GM11168 (cell line): ENCODE measurements around the gene MOBP.
"Not testable (repeated sequence)": the region's sequence is repeated elsewhere in the genome, so short reads cannot be mapped to it uniquely, and the experiment has no call there.

Experiments
- in situ Hi-C: fragments of 300-500 bp; cut with MboI; formaldehyde crosslinking; loops from one replicate; pipeline ENCODE4 v1.12.0; 2022; ENCODE audit warnings: low sequenced_read_pairs; ENCODE audit not compliant: unreplicated experiment

MOBP gene

DNA sequence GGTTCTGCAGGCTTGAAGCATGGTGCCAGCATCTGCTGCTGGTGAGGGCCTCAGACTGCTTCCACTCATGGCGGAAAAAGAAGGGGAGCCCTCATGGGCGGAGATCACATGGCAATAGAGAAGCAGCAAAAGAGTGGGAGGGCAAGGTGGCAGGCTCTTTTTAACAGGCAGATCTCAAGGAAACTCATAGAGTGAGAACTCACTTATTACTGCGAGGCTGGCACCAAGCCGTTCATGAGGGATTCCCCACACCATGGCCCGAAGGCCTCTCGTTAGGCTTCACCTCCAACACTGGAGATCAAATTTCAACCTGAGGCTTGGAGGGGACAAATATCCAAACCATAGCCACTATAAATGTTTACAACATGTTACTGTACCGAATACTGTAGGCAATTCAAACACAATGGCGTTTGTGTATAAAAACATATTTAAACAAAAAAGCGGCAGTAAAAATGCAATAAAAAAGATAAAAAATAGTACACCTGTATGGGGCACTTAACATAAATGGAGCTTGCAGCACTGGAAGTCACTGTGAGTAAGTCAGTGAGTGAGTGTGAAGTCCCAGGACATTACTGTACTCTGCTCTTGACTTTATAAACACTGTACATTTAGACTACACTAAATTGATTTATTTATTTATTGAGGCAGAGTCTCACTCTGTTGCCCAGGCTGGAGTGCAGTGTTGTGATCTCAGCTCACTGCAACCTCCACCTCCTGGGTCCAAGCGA is 18.8 kb upstream of the MOBP start:
- in situ Hi-C loops, result no loop called here

DNA sequence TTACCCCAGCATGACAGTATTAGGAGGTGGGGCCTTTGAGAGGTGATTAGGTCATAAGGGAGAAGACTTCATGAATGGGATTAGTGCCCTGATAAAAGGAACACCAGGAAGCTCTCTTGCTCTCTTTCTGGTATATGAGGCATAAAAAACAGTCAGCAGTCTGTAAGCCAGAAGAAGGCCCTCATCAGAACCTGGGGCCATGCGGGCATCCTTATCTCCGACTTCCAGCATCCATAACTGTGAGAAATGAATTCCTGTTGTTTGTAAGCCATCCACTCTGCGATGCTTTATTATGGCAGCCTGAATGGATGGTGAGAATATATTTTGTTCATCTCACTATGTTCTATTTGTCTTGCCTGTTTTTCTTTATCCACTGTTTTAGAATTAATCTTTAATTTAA is 17.7 kb upstream of the MOBP start:
- in situ Hi-C loops, result no loop called here

DNA sequence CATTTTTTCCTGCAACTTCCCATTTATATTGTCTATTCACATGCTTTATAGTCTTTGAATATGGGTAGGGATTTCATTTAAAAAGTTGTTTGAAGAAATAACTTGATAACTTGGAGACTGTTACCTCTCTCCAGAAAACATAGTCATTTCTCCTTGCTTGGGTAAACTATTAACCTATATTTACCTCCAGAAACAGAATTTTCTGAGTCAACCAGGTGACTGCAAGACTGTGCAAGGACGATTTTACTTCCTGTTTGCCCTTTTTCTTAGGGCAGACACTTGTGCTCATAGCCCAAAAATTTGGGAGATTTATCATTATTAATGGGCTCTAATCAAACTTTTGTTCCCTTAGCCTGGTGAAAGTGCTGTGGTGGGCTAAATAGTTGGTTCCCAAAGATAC is 14.3 kb upstream of the MOBP start:
- in situ Hi-C loops, result no loop called here

DNA sequence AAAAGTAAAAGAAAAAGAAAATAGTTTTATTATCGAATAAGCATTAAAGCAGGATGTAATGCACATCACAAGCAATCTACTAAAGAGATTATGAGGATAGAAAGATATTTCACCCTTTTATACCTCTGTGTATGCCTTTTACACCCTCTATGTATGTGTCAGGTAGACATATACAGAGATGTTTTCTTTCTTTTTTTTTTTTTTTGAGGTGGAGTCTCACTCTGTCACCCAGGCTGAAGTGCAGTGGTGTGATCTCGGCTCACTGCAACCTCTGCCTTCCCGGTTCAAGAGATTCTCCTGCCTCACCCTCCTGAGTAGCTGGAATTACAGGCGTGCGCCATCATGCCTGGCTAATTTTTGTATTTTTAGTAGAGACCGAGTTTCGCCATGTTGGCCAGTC is 13.6 kb upstream of the MOBP start:
- in situ Hi-C loops, result not testable (repeated sequence)

DNA sequence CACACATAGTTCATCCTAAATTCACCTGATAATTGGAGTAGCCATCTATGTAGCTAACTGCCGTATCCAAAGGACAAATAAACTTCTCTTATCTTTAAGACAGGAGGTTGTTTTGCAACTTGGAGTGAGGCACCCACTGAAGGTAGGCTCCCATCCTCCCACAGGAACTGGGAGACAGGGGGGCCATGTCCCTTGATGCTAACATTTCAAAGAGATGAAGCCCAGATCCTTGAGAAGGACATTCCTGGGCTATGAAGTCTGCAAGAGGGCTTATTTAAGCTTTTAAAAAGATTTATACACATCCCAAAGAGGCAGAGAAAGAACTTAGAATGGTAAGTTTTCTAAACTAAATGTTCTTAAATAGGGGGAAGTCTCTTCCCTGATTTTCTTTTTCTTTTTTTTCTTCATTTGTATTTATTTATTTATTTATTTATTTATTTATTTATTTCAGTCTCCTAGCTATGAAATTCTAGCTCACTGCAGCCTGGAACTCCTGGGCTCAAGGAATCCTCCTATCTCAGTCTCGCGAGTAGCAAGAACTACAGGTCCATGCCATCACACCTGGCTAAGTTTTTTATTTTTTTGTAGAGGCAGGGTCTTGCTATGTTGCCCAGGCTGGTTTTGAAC is 12.8 kb upstream of the MOBP start:
- in situ Hi-C loops, result no loop called here

DNA sequence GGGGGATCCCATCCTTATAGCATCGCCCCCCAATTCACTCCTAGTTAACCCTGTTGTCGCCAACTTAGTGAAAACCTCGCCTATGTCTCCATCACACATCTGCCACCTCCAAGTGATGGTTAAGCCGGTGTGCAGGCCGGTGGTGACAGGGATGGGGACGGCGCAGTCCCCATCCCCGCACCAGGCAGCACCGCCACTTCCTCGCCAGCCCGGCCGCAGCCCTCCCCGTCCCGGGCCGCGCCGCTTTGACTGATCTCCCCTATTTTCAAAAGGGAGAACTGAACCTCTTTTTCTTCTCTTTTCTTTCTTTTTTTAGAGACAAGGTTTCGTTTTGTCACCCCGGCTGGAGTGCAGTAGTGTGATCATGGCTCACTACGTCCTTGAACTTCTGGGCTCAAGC is 11.3 kb upstream of the MOBP start:
- in situ Hi-C loops, result no loop called here

DNA sequence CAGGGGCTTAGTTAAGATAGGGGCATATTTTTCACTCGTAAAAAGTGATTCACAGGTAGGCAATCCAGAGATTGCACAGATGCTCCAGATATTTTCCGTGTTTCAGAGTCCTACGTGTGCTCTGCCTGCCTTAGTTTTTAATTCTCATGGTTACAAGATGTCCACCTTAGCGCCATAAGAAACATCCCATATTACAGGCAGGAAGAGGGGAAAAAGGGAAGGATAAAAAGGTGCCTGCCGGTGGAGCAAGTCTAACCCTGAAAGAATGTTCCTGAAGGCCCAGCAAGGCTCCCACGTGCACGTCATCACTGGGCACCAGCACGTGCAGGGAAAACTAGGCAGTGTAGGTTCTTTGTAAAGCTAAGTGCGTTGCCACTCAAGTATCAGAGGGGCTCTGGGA is 10.1 kb upstream of the MOBP start:
- in situ Hi-C loops, result no loop called here

DNA sequence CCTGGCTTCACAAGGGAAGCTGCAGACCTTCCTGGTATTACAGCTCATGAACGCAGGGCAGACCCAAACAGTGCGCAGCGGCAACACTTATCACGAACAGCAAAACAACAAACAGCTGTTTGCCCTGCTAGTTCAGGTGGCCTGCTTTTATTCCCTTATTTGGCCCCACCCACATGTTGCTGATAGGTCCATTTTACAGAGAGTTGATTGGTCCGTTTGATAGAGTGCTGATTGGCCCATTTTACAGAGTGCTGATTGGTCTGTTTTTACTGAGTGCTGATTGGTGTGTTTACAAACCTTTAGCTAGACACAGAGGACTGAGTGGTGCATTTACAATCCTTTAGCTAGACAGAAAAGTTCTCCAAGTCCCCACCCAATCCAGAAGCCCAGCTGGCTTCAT is 8.9 kb upstream of the MOBP start:
- in situ Hi-C loops, result not testable (repeated sequence)

DNA sequence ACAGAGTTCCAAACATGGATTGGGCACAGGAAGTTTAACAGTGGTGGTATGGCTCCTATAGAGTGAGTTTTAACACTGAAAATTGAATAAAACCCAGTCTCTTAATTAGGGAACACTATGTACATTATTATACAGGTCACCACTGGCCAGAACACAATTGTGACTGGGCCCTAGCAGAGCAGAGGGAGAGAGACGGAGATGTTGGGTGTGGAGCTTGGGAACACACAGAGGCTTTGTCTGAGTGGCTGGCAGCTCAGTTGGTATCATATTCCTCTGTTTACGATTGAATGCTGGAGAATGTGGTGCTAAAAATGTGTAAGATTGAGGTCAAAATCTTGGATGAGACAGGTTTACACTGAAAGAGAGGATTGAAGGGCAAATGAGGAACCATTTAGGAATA is 6.8 kb upstream of the MOBP start:
- in situ Hi-C loops, result no loop called here

DNA sequence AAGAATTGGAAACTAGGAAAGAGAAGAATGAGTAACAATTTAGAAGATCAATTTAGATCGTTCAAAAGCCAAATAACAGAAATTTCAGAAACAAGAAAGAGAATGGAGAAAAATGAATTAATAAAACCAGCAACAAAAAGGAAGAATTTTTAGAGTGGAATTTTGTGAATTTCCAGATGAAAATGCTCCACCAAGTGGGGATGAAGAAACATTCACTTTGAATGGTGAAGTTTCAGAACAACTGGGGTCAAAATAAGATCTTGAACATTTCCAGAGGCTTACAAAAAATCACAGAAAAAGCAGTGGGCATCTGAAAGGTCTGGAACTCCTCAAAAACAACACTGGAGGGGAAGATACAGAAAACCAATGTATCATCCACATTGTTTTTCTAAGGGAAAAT is 4.2 kb upstream of the MOBP start:
- in situ Hi-C loops, result no loop called here

DNA sequence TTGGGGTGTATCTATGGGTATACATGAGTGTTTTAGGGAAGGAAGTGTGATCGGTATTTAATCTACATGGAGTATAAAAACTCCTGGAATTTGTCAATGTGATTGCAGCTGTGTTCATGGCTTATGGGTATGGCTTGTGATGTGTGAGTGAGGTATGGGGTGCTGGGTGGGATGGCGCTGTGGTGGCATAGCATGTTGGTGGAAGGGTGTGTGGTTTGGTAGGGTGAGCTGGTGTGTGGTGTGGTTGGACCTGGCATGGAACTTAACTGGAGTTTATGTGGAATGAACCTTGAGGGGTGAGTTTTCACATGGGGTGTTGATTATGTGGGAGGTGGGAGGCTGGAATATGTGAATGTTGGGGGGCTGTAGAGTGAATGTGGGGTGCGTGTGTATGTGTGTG is 492 bp upstream of the MOBP start:
- in situ Hi-C loops, result no loop called here

DNA sequence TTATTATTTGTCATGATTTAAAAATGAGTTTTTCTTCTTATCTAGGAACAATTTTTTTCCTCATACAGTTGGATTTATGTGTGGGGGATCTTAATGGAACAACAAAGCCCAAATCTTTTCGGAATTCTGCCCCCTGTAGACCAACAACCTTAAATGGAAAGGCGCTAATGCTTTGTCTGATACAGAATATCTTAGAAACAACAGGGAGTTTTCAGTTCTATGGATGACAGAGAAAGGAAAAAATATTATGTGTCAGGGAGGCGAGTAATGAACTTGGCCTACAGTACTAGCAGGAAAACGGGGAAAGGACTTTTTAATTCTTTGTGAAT is 592 bp downstream of the MOBP start:
- in situ Hi-C loops, result no loop called here

DNA sequence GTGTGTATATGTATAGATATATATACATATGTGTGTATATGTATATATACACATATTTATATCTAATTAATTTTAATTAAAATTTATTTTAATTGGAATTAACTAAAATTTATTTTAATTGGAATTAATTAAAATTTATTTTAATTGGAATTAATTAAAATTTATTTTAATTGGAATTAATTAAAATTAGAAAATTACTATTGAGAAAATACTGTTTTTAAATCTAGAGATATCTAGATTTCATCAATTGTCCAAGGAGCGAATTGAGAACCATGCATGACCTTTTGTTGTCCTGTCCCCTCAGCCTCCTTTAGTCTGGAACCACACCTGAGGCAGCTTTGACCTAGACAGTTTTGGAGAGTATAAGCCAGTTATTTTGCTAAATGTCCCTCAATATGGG is 1.8 kb downstream of the MOBP start:
- in situ Hi-C loops, result no loop called here

DNA sequence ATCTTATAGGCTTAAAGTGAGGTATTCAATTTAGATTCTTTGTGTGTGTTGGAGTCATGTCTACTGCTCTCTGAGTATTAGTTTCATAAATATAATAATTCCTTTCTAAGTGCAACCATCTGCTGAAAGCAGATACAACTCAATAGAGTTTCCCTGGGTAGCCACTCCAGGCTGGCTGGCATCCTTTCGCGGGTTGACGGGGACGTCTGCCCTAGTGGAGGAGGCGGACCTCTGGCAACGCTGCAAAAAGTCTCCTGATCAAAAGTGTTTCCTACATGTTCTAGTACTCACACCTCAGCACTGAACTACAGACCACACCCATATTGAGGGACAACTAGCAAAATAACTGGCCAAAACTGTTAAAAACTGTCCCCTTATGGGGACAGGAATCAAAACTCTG is 2.5 kb downstream of the MOBP start:
- in situ Hi-C loops, result no loop called here

DNA sequence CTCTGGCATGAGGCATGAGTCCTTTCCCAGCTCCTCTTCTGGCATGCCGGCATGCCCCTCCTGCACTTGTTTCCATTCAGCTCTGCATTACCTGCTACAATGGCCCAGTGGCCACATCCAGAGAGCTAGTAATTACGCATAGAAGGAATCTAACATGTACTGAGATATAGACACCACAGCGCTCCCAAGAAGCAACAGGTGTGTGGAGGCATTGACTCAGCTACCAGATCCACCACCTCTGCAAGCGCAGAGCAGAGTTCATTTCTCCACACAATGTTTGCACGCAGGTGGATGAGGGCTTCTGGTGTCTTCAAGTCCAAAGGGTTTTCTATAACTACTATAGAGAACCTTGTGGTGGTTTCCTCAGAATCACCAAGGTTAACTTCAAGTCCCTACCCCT is 4.2 kb downstream of the MOBP start:
- in situ Hi-C loops, result no loop called here

DNA sequence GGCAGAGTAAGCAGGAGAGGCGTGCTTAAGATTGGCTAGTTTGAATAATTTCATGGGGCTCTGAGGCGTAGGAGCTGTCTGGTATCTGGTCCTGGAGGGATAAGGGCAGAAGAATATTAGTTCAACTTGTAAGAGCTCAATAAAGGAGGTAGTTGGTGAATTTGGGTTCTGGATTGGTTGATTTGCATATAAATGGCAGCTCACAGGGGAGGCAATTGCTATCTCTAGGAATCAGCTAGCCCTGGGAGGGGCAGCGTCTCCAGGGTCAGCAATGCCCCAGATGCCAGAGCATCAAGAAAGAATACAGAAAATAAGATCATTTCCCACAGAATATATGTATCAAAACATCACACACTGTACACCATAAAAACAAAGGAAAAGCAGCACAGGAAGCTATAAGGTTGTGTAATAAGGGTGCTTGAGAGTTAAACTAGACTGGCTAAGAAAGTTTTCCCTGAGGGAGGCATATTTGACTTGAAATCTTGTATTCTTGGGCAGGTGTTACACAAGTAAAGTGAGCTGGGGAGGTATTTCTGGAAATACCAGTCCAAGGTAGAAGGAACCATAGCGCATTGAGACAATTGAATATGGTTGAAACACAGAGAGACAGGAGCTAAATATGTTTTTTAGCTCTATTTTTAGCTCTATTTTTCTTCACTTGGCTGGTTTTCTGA is 6.1 kb downstream of the MOBP start:
- in situ Hi-C loops, result no loop called here

DNA sequence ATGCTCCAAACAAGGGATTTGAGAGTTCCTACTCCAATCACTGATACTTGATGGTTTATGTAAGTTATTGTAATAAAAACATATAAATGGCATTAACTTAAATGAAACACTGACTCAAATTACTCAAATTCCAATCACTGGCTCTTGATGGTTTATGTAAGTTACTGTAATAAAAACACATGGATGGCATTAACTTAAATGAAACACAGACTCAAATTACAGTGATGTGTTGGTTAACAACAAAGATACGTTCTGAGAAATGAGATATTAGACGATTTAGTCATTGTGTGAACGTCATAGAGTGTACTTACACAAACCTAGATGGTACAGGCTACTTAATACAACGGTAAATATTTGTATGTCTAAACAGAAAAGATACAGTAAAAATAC is 6.6 kb downstream of the MOBP start:
- in situ Hi-C loops, result no loop called here

DNA sequence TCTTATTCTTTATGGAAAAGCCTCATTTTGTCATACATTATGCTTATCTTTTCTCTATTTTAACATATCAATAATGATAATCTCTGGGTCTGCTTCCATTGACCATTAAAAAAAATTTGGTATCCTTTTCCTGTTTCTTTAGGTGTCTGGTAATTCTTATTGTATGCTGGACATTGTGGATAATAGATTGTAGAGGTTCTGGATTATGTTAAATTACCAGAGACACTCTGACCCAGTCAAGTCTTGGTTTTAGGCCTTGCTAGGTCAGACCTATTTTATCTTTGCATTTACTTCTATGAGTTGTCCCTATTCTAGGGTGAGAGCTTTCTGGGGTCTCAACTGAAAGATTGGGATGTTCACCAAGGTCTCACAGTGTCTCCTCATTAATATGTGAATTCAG is 9.3 kb downstream of the MOBP start:
- in situ Hi-C loops, result no loop called here

DNA sequence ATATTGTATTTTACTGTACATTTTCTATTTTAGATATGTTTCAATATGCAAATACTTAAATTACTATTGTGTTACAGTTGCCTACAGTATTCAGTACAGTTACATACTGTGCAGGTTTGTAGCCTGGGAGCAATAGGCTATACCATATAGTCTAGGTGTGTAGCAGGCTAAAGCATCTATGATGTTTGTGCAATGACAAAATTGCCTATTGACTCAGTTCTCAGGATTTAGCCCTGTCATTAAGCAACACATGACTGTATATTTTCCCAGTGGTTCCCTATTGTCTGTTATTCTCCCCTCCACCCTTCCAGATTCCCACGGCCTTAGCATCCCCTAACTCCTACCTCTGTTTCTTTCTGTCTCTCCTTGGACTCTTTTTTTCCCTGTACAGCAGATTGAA is 10.7 kb downstream of the MOBP start:
- in situ Hi-C loops, result no loop called here

DNA sequence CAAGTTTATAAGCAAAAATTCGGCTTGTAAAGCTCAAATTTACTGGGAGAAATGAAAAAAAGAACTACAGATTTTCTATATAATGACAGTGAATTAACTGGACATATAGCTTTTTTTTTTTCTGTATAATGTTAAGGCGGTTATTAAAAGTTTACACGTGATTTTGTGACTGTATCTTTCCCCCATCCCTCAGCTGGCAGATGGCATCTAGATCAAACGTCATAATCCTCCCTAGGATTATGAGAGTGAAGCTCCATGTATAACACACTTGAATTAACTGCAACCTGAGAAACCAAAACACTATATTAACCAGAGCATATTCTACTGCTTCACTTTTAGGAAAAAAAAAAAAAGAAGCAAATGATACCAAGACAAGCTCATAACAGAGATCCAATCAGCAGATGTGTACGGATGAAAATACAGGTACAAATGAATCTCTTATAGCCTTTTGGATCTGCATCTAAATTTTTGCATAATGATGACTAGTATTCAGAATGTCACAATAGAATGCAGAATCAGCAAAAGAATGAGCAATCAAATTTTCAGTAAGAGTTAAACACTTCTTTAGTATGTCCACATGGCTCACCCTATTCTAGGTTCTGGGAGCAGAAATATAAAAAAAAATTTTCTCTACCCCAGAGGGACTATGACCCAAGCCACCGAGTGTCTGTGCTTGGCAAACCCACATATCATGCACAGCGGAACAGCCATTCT is 12.4 kb downstream of the MOBP start:
- in situ Hi-C loops, result no loop called here

DNA sequence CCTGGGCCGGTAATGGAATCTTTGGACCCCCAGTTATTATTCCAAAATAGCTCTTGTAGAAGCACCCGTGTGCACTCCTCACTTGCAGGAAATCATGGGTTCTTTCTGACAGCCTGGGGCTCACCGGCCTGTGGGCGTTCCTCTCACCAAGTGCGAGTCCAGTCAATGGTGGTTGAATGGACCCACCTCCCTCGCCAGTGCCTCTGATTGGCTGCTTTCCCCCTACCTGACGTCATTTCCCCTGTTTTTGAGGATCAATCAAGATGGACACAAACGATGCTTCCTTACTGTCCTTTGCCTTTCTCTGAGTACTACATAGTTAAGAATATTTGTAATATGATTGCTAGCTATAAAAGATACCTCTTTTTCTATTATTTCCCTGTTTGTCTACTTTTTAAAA is 18.1 kb downstream of the MOBP start:
- in situ Hi-C loops, result no loop called here
